H9 (cell line): ENCODE results near the gene RFX8. TPM values are rescaled to one million over a fixed set of nuclear protein-coding genes. Genes with fewer than 3 reads are reported as not detected.

Experiments
- DNase-seq: peaks from one replicate; pipeline ENCODE4 v3.0.0-alpha.2; 2017
- H2AFZ ChIP-seq: one replicate; pipeline ENCODE4 v1.6.1; 2013; ENCODE audit warnings: mild to moderate bottlenecking, low read length, control low read depth, moderate library complexity
- H2AK5ac ChIP-seq: 2 replicates; pipeline ENCODE4 v1.6.1; 2013; ENCODE audit warnings: low read length, control low read depth, mixed read lengths; ENCODE audit not compliant: insufficient read length
- H2BK120ac ChIP-seq: one replicate; pipeline ENCODE4 v1.6.1; 2013; ENCODE audit warnings: low read depth, mild to moderate bottlenecking, low read length, control low read depth, inconsistent platforms; ENCODE audit not compliant: poor library complexity, severe bottlenecking
- H2BK12ac ChIP-seq: 2 replicates; pipeline ENCODE4 v1.6.1; 2013; ENCODE audit warnings: low read length, control low read depth, mixed read lengths, low read depth; ENCODE audit not compliant: insufficient read length
- H2BK15ac ChIP-seq: 2 replicates; pipeline ENCODE4 v1.6.1; 2013; ENCODE audit warnings: low read depth, low read length, control low read depth
- H2BK20ac ChIP-seq: one replicate; pipeline ENCODE4 v1.6.1; 2013; ENCODE audit warnings: low read depth, mild to moderate bottlenecking, low read length, control low read depth, inconsistent platforms; ENCODE audit not compliant: poor library complexity, severe bottlenecking
- H2BK5ac ChIP-seq: 2 replicates; pipeline ENCODE4 v1.6.1; 2013; ENCODE audit warnings: low read length, control low read depth, mixed read lengths; ENCODE audit not compliant: insufficient read length
- H3K14ac ChIP-seq: 2 replicates; pipeline ENCODE4 v1.6.1; 2013; ENCODE audit warnings: low read length, control low read depth; ENCODE audit not compliant: insufficient read depth
- H3K18ac ChIP-seq: 2 replicates; pipeline ENCODE4 v1.6.1; 2013; ENCODE audit warnings: low read depth, mild to moderate bottlenecking, mixed read lengths, low read length, control low read depth; ENCODE audit not compliant: insufficient read length
- H3K23ac ChIP-seq: 2 replicates; pipeline ENCODE4 v1.6.1; 2013; ENCODE audit warnings: low read length, control low read depth, mixed read lengths, low read depth; ENCODE audit not compliant: insufficient read length
- H3K23me2 ChIP-seq: 2 replicates; pipeline ENCODE4 v1.6.1; 2013; ENCODE audit warnings: low read depth, mild to moderate bottlenecking, mixed read lengths, low read length, control low read depth; ENCODE audit not compliant: insufficient read length, poor library complexity, severe bottlenecking
- H3K27ac ChIP-seq: 2 replicates; pipeline ENCODE4 v1.5.1; 2013; ENCODE audit warnings: low read length, control low read depth, mixed read lengths, low read depth; ENCODE audit not compliant: insufficient read length
- H3K27me3 ChIP-seq: 2 replicates; pipeline ENCODE4 v1.6.1; 2013; ENCODE audit warnings: low read length, control low read depth, inconsistent platforms; ENCODE audit not compliant: insufficient read depth
- H3K4ac ChIP-seq: 2 replicates; pipeline ENCODE4 v1.6.1; 2013; ENCODE audit warnings: low read depth, mild to moderate bottlenecking, control low read depth, inconsistent platforms, low read length, moderate library complexity
- H3K4me1 ChIP-seq: 2 replicates; pipeline ENCODE4 v1.6.1; 2013; ENCODE audit warnings: low read length, control low read depth, inconsistent platforms; ENCODE audit not compliant: insufficient read depth
- H3K4me2 ChIP-seq: 2 replicates; pipeline ENCODE4 v1.6.1; 2013; ENCODE audit warnings: low read length, control low read depth, mixed read lengths; ENCODE audit not compliant: insufficient read length, insufficient read depth
- H3K56ac ChIP-seq: 2 replicates; pipeline ENCODE4 v1.6.1; 2013; ENCODE audit warnings: low read depth, mild to moderate bottlenecking, mixed read lengths, low read length, control low read depth; ENCODE audit not compliant: insufficient read length
- H3K79me1 ChIP-seq: 2 replicates; pipeline ENCODE4 v1.6.1; 2013; ENCODE audit warnings: low read depth, mild to moderate bottlenecking, moderate library complexity, low read length, control low read depth, inconsistent platforms; ENCODE audit not compliant: insufficient read depth, poor library complexity, severe bottlenecking
- H3K79me2 ChIP-seq: 2 replicates; pipeline ENCODE4 v1.6.1; 2013; ENCODE audit warnings: low read length, control low read depth, inconsistent platforms; ENCODE audit not compliant: insufficient read depth
- H3K9ac ChIP-seq: 2 replicates; pipeline ENCODE4 v1.6.1; 2013; ENCODE audit warnings: low read length, control low read depth, mixed read lengths; ENCODE audit not compliant: insufficient read length; ENCODE audit errors: extremely low read depth
- H3K9me3 ChIP-seq: one replicate; pipeline ENCODE4 v1.6.1; 2013; ENCODE audit warnings: low read depth, low read length, inconsistent platforms; ENCODE audit not compliant: control insufficient read depth
- H3T11ph ChIP-seq: one replicate; pipeline ENCODE4 v1.6.1; 2013; ENCODE audit warnings: mild to moderate bottlenecking, low read length, control low read depth, inconsistent platforms
- H4K20me1 ChIP-seq: one replicate; pipeline ENCODE4 v1.6.1; 2013; ENCODE audit not compliant: control insufficient read depth, insufficient read length, insufficient read depth
- H4K5ac ChIP-seq: 2 replicates; pipeline ENCODE4 v1.6.1; 2013; ENCODE audit warnings: low read depth, mild to moderate bottlenecking, mixed read lengths, low read length, control low read depth; ENCODE audit not compliant: insufficient read length
- H4K8ac ChIP-seq: replicated peaks from 2 replicates; pipeline ENCODE4 v1.6.1; 2013; ENCODE audit warnings: low read length, control low read depth, mixed read lengths, low read depth; ENCODE audit not compliant: insufficient read length
- H4K91ac ChIP-seq: 2 replicates; pipeline ENCODE4 v1.6.1; 2013; ENCODE audit warnings: low read depth, mild to moderate bottlenecking, moderate library complexity, mixed read lengths, low read length, control low read depth; ENCODE audit not compliant: insufficient read length
- H3K27ac Mint-ChIP-seq, 3 experiments: 2 replicates in 2 of 3; 3 replicates in 1 of 3; pipeline ENCODE4 v1.8.0; 2020 to 2021; ENCODE audit warnings: mixed read lengths in 3 of 3, mild to moderate bottlenecking in 1 of 3, moderate library complexity in 1 of 3
- H3K27me3 Mint-ChIP-seq: 2 replicates; pipeline ENCODE4 v1.8.0; 2021; ENCODE audit warnings: low read depth, mild to moderate bottlenecking, moderate library complexity, mixed read lengths
- H3K36me3 Mint-ChIP-seq, 3 experiments: 2 replicates in 2 of 3; 3 replicates in 1 of 3; pipeline ENCODE4 v1.8.0; 2020 to 2021; ENCODE audit warnings: low read depth in 3 of 3, mixed read lengths in 3 of 3; ENCODE audit not compliant: insufficient read depth in 1 of 3
- H3K4me1 Mint-ChIP-seq, 2 experiments: 2 replicates each; pipeline ENCODE4 v1.8.0; 2020; ENCODE audit warnings: mixed read lengths in 2 of 2
- H3K4me3 Mint-ChIP-seq, 2 experiments: 2 replicates in 1 of 2; 3 replicates in 1 of 2; pipeline ENCODE4 v1.8.0; 2020 to 2021; ENCODE audit warnings: mild to moderate bottlenecking in 2 of 2, mixed read lengths in 2 of 2, moderate library complexity in 1 of 2
- H3K9me3 Mint-ChIP-seq, 2 experiments: 2 replicates in 1 of 2; 3 replicates in 1 of 2; pipeline ENCODE4 v1.8.0; 2020; ENCODE audit warnings: mild to moderate bottlenecking in 2 of 2, mixed read lengths in 2 of 2, moderate library complexity in 1 of 2
- WGBS: extraction: QIAGEN DNeasy Blood & Tissue Kit; methylation state at CpG from one replicate; pipeline ENCODE4 v1.1.7; 2013; ENCODE audit warnings: missing lambda C conversion rate, low lambda C conversion rate, mixed read lengths; ENCODE audit not compliant: insufficient read length; ENCODE audit errors: extremely low coverage; 5-methylcytosine and 5-hydroxymethylcytosine counted together
- total RNA-seq: library from RNA; stranded (reverse); gene quantifications from 2 replicates; pipeline ENCODE4 v1.2.1, GENCODE V29; 2021
- TF ChIP-seq, protein P1 (sequence below): fragments of 200-600 bp; sonication (generic); conservative IDR thresholded peaks from 3 replicates; pipeline ENCODE4 v1.8.0; 2021; ENCODE audit warnings: antibody characterized with exemption, mild to moderate bottlenecking

The RFX8 gene
- total RNA-seq, 1 experiment from 2014 or later = 0.22 TPM

DNA sequence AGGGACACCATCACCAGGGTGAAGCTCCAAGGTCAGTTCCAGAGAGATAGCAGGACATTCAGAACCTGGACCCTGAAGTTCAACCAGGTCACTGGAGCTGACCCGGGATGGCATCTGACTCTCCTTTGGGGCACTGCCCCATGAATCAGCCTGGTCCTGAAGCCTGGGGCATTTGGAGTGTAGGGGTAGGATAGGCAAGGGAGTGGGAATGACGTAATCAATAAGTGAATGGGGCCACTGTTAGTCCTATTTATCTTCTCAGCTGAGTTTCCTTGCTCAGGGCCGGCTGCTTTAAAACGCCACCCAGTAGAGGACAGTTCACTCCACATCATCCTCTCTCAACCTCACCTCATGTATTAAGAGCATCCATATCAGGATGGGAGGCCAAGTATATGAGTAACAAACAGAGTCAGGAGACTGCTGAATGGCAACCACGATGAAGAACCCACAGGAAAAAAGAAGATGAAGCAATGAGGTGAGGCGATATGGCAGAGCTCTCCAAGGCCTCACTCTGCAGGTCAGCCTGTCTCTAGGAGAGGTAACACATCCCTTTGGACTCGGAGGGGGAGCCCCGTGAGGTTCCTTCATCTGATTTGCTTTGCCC is 1.8 kb upstream of the RFX8 start:
- Histone ChIP-seq H3K23ac (no peak overlapping the region), H4K20me1 (no peaks in the 10 kb centered on the region), H3K79me1 (no peaks in the 10 kb centered on the region), H3K14ac (no peak overlapping the region), H2AFZ (no peak overlapping the region), H3K9me3 (no peaks in the 10 kb centered on the region), H4K91ac (no peak overlapping the region), H2BK120ac (no peak overlapping the region), H4K8ac (no peak overlapping the region), H3K4ac (no peak overlapping the region), H3K4me1 (peaks cover 4% of the 10 kb centered on the region; the same call in 1 of the 2 replicates), H3K79me2 (no peaks in the 10 kb centered on the region), H2BK15ac (no peak overlapping the region), H3T11ph (no peak overlapping the region), H3K4me2 (no peak overlapping the region), H2BK12ac (no peak overlapping the region), H3K27me3 (no peaks in the 10 kb centered on the region; the same call in 1 of the 2 replicates), H2AK5ac (no peak overlapping the region), H4K5ac (no peak overlapping the region), H2BK20ac (no peak overlapping the region), H3K18ac (no peak overlapping the region), H3K9ac (no peak overlapping the region), H3K23me2 (no peaks in the 10 kb centered on the region), H2BK5ac (no peak overlapping the region), H3K27ac (no peak overlapping the region), H3K56ac (no peak overlapping the region)
- WGBS = no CpG with 5 or more reads among the region's 8 CpGs
- Mint-ChIP-seq H3K27me3 (peaks cover 28% of the 10 kb centered on the region), H3K36me3 (no peaks in the 10 kb centered on the region), H3K27ac (no peak overlapping the region), H3K4me1 (peaks cover 30% of the 10 kb centered on the region in 2 experiments), H3K4me3 (no peak overlapping the region), H3K9me3 (no peaks in the 10 kb centered on the region)
- no peak for DNase-seq
- TF ChIP-seq, protein P1, sequence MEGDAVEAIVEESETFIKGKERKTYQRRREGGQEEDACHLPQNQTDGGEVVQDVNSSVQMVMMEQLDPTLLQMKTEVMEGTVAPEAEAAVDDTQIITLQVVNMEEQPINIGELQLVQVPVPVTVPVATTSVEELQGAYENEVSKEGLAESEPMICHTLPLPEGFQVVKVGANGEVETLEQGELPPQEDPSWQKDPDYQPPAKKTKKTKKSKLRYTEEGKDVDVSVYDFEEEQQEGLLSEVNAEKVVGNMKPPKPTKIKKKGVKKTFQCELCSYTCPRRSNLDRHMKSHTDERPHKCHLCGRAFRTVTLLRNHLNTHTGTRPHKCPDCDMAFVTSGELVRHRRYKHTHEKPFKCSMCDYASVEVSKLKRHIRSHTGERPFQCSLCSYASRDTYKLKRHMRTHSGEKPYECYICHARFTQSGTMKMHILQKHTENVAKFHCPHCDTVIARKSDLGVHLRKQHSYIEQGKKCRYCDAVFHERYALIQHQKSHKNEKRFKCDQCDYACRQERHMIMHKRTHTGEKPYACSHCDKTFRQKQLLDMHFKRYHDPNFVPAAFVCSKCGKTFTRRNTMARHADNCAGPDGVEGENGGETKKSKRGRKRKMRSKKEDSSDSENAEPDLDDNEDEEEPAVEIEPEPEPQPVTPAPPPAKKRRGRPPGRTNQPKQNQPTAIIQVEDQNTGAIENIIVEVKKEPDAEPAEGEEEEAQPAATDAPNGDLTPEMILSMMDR = no peak
